ENCODE measurements around the gene TBC1D9. TPM values are rescaled to one million over a fixed set of nuclear protein-coding genes. Genes with fewer than 3 reads are reported as not detected.

Gene TBC1D9
- polyA plus RNA-seq, 1 experiment, result 22.0 TPM

- H3K4me3 ChIP-seq (ENCODE audit: low read depth, low read length), result no peak overlapping the region
- ChIA-PET CTCF (no interaction called here), POLR2A (no interaction called here)
- no peaks in the 10 kb centered on the region for H3K27me3 ChIP-seq (ENCODE audit: control insufficient read depth, insufficient read depth, low read length)
- DNase-seq (ENCODE audit: low read depth, low spot score), result no peak
- no peak for TF ChIP-seq CTCF (IDR thresholded peaks at IDR 0.05; ENCODE audit: low read depth, low read length)
- H3K9me3 ChIP-seq (ENCODE audit: control insufficient read depth, insufficient read depth, low read length), result no peaks in the 10 kb centered on the region
- H3K27ac ChIP-seq (ENCODE audit: low read depth, low read length), result no peak overlapping the region
These were observed 11.8 kb downstream of the TBC1D9 start for GRCh38 chr4:140744421-140744820.

- CTCF ChIA-PET, result interaction anchor here (1.3 to 1.5 kb wide), 3 partner anchors 11 to 135 kb away, joined by 3 to 4 read pairs (median 4); partner anchors contain the start of gene TBC1D9
- DNase-seq (ENCODE audit: low read depth, low spot score), result no peak
- no peaks in the 10 kb centered on the region for H3K27me3 ChIP-seq (ENCODE audit: control insufficient read depth, insufficient read depth, low read length)
- H3K9me3 ChIP-seq (ENCODE audit: control insufficient read depth, insufficient read depth, low read length), result no peaks in the 10 kb centered on the region
- POLR2A ChIA-PET, result interaction anchor here (0.5 kb wide), 1 partner anchor 65 kb away, joined by 3 read pairs; no protein-coding TSS in a partner anchor
- no peak overlapping the region for H3K27ac ChIP-seq (ENCODE audit: low read depth, low read length)
- H3K4me3 ChIP-seq (ENCODE audit: low read depth, low read length), result no peak overlapping the region
- TF ChIP-seq CTCF (IDR thresholded peaks at IDR 0.05; ENCODE audit: low read depth, low read length), result peak; percentile 31
These were observed 12.8 kb downstream of the TBC1D9 start for GRCh38 chr4:140743194-140743931.

DNA sequence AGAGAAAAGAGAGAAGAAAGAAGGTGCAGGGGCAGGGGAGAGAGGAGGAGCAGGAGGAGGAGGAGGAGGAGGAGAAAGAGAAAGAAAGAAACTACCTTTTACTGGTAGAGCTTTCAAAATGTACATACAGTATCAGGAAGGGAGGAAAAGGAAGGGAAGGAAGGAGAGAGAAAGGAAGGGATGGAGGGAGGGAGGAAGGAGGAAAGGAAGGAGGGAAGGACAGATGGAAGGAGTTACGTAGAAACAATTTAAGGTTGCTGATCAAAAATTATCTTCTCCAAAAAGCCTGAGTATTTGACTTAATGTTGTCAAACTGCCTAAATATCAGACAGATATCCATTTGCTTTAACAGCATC lies 13.4 kb downstream of the TBC1D9 start:
- ChIA-PET CTCF (interaction anchor here (1.3 to 1.5 kb wide), 3 partner anchors 12 to 134 kb away, joined by 3 to 4 read pairs (median 4); partner anchors contain the start of gene TBC1D9), POLR2A (no interaction called here)

DNA sequence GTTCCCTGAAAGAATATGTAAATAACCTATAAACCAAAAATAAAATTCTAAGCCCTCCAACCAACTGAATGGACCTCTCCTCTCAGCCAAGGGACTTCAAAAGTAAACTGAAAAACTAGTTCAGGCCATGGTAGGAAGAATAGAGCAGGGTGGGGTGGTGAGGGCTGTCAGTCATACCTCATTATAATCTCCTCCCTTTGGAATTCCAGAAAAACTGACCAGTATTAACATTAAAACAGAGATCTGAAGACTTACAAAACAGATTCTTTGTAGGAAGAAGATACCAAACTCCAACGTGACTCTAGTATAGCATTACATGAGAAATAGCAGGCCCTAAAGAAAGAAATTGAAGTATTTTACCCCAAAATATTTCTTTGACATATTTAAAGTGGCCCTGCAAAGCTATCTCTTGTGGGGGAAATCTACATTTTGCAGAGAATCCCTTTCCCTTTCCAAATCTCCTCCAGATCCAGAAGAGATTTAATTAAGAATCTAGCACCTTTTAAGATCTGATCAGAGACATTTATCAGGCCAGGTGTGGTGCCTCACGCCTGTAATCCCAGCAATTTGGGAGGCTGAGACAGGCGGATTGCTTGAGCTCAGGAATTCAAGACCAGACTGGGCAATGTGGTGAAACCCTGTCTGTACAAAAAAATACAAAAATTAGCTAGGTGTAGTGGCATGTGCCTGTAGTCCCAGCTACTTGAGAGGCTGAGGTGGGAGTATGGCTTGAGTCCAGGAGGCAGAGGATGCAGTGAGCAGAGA lies 15.1 kb downstream of the TBC1D9 start:
- no peak for DNase-seq (ENCODE audit: low read depth, low spot score)
- no peak for TF ChIP-seq CTCF (IDR thresholded peaks at IDR 0.05; ENCODE audit: low read depth, low read length)
- Histone ChIP-seq H3K27me3 (ENCODE audit: control insufficient read depth, insufficient read depth, low read length) (no peaks in the 10 kb centered on the region), H3K27ac (ENCODE audit: low read depth, low read length) (no peak overlapping the region), H3K9me3 (ENCODE audit: control insufficient read depth, insufficient read depth, low read length) (no peaks in the 10 kb centered on the region), H3K4me3 (ENCODE audit: low read depth, low read length) (no peak overlapping the region)
- CTCF ChIA-PET, result no interaction called here
- POLR2A ChIA-PET, result no interaction called here

More for the DNA sequence above, 13.4 kb downstream of the TBC1D9 start:
- H3K4me3 ChIP-seq (ENCODE audit: low read depth, low read length), result no peak overlapping the region; the same call in 1 of the 2 replicates
- no peak for TF ChIP-seq CTCF (IDR thresholded peaks at IDR 0.05; ENCODE audit: low read depth, low read length)
- DNase-seq (ENCODE audit: low read depth, low spot score), result no peak
- no peaks in the 10 kb centered on the region for H3K27me3 ChIP-seq (ENCODE audit: control insufficient read depth, insufficient read depth, low read length)
- no peaks in the 10 kb centered on the region for H3K9me3 ChIP-seq (ENCODE audit: control insufficient read depth, insufficient read depth, low read length)
- peak overlapping the region; percentile 81 for H3K27ac ChIP-seq (ENCODE audit: low read depth, low read length)

DNA sequence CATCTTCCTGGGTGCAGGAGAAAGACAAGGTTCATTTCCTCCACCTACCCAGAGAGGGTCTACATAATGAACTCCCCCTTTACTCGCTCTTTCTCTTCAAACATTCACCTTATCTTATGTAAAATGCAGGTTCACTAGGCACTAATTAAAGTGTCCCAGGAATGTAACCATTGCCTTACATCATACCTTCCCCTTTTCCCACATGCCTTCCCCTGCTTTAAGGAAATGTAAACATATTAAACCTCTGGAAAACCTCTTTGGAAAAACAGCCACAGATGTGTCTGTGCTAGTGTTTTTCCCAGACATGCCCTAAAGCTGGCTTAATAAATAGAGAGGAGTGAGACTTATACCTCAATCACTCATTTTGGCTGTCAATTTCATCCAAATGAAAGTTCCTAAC lies 15.8 kb downstream of the TBC1D9 start:
- Histone ChIP-seq H3K27ac (ENCODE audit: low read depth, low read length) (no peak overlapping the region), H3K9me3 (ENCODE audit: control insufficient read depth, insufficient read depth, low read length) (no peaks in the 10 kb centered on the region), H3K27me3 (ENCODE audit: control insufficient read depth, insufficient read depth, low read length) (no peaks in the 10 kb centered on the region), H3K4me3 (ENCODE audit: low read depth, low read length) (no peak overlapping the region)
- no peak for TF ChIP-seq CTCF (IDR thresholded peaks at IDR 0.05; ENCODE audit: low read depth, low read length)
- CTCF ChIA-PET, result interaction anchor here (0.8 kb wide), 1 partner anchor 132 kb away, joined by 4 read pairs; no protein-coding TSS in a partner anchor
- DNase-seq (ENCODE audit: low read depth, low spot score), result no peak
- POLR2A ChIA-PET, result no interaction called here
